Measurements from ENCODE around the gene SGMS1. TPM values are rescaled to one million over a fixed set of nuclear protein-coding genes. Genes with fewer than 3 reads are reported as not detected.

SGMS1 gene
- total and polyA plus RNA-seq, 2 donors from 2014 or later: 13.6 to 100 TPM

DNA sequence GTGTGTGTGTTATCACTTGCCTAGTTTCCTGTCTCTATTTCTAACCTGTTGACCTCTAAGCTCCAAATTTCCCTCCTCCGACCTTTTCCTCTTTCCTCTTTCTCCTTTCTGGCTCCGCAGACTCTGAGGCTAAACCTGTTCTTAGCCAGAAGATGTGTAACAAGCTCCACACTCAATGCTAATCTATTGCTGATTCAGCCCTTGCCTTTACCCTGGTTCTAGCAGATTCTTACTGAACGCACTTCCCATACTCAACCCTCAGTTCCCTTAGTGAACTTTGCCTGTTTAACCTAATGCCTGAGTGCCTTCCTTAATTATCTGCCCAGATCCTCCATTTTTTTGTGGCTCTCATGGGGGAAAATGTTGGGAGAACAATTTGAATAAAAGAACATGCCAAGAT is 30.0 kb upstream of the SGMS1 start:
- peak in 1 of 5 donors; percentile 6 for DNase-seq
- TF ChIP-seq, protein P1, sequence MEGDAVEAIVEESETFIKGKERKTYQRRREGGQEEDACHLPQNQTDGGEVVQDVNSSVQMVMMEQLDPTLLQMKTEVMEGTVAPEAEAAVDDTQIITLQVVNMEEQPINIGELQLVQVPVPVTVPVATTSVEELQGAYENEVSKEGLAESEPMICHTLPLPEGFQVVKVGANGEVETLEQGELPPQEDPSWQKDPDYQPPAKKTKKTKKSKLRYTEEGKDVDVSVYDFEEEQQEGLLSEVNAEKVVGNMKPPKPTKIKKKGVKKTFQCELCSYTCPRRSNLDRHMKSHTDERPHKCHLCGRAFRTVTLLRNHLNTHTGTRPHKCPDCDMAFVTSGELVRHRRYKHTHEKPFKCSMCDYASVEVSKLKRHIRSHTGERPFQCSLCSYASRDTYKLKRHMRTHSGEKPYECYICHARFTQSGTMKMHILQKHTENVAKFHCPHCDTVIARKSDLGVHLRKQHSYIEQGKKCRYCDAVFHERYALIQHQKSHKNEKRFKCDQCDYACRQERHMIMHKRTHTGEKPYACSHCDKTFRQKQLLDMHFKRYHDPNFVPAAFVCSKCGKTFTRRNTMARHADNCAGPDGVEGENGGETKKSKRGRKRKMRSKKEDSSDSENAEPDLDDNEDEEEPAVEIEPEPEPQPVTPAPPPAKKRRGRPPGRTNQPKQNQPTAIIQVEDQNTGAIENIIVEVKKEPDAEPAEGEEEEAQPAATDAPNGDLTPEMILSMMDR (IDR thresholded peaks at IDR 0.05; ENCODE audit: borderline replicate concordance, extremely low read depth, insufficient read depth): no peak
- intact Hi-C loops (cut with DNase I): no loop called here
- Histone ChIP-seq H3K9ac (ENCODE audit: low read length in 3 of 3) (no peak overlapping the region), H3K27me3 (ENCODE audit: control insufficient read depth, insufficient read depth, low read length) (no peaks in the 10 kb centered on the region), H3K4me1 (ENCODE audit: control insufficient read depth in 2 of 3, insufficient read depth in 2 of 3, low read depth in 1 of 3, low read length in 3 of 3) (no peaks in the 10 kb centered on the region), H3K9me3 (ENCODE audit: control insufficient read depth in 2 of 3, insufficient read depth in 1 of 3, low read length in 3 of 3) (no peaks in the 10 kb centered on the region), H3K4me3 (ENCODE audit: low read length in 3 of 3) (no peak overlapping the region), H3K27ac (ENCODE audit: low read depth in 2 of 2, low read length in 2 of 2) (no peak overlapping the region), H3K36me3 (ENCODE audit: control insufficient read depth in 2 of 3, insufficient read depth in 3 of 3, low read length in 3 of 3) (no peaks in the 10 kb centered on the region)
- FAIRE-seq: no peak

DNA sequence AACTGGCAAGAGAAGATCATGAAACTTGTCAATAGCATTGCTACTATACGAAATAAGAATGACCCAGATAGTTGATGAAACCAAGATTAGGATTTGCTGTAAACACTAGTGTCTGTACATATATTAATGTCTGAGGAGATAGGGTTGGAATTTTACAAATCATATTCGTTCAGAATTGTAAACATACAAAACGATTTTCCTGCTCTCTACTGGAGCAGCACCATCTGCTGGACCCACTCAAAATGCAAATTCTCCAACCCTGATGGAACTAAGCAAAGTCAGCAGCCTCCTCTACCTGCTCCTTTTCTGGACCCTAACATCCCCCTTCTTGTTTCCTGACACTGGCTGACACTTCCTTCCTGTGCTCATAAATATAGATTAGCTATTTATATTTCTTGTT is 29.4 kb upstream of the SGMS1 start:
- no peaks in the 10 kb centered on the region for H3K4me1 ChIP-seq (ENCODE audit: control insufficient read depth in 2 of 3, insufficient read depth in 2 of 3, low read depth in 1 of 3, low read length in 3 of 3)
- no peaks in the 10 kb centered on the region for H3K27me3 ChIP-seq (ENCODE audit: control insufficient read depth, insufficient read depth, low read length)
- DNase-seq: peak in 2 of 5 donors; percentile 18 to 44
- H3K27ac ChIP-seq (ENCODE audit: low read depth in 2 of 2, low read length in 2 of 2): no peak overlapping the region
- H3K36me3 ChIP-seq (ENCODE audit: control insufficient read depth in 2 of 3, insufficient read depth in 3 of 3, low read length in 3 of 3): no peaks in the 10 kb centered on the region
- TF ChIP-seq, protein P1 (IDR thresholded peaks at IDR 0.05; ENCODE audit: borderline replicate concordance, extremely low read depth, insufficient read depth): peak; percentile 50
- H3K9me3 ChIP-seq (ENCODE audit: control insufficient read depth in 2 of 3, insufficient read depth in 1 of 3, low read length in 3 of 3): no peaks in the 10 kb centered on the region
- no peak overlapping the region for H3K9ac ChIP-seq (ENCODE audit: low read length in 3 of 3)
- no peak for FAIRE-seq
- intact Hi-C loops (cut with DNase I): no loop called here
- H3K4me3 ChIP-seq (ENCODE audit: low read length in 3 of 3): no peak overlapping the region

DNA sequence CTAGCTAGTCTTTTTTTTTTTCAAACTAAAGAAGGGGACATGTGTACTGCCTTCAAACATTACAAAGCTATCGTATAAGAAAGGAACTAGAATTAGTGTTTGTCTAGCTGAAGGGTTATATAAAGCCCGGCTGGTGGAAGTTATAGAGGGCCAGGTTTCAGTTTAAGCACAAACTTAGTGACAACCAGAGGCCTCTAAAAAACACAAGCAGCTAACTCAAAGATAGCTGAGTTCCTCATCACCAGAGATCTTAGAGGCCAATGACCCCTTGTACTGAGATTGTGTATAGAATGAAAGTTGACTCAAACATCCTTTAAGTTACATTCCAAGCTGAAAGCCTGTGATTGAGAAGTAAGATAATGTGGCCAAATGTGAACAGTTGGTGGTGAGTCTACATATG is 28.1 kb upstream of the SGMS1 start:
- Histone ChIP-seq H3K27ac (ENCODE audit: low read depth in 2 of 2, low read length in 2 of 2) (no peak overlapping the region), H3K36me3 (ENCODE audit: control insufficient read depth in 2 of 3, insufficient read depth in 3 of 3, low read length in 3 of 3) (no peaks in the 10 kb centered on the region), H3K4me3 (ENCODE audit: low read length in 3 of 3) (no peak overlapping the region), H3K27me3 (ENCODE audit: control insufficient read depth, insufficient read depth, low read length) (no peaks in the 10 kb centered on the region), H3K4me1 (ENCODE audit: control insufficient read depth in 2 of 3, insufficient read depth in 2 of 3, low read depth in 1 of 3, low read length in 3 of 3) (no peaks in the 10 kb centered on the region), H3K9ac (ENCODE audit: low read length in 3 of 3) (no peak overlapping the region), H3K9me3 (ENCODE audit: control insufficient read depth in 2 of 3, insufficient read depth in 1 of 3, low read length in 3 of 3) (no peaks in the 10 kb centered on the region)
- no peak for FAIRE-seq
- intact Hi-C loops (cut with DNase I): no loop called here
- DNase-seq: no peak
- TF ChIP-seq, protein P1 (IDR thresholded peaks at IDR 0.05; ENCODE audit: borderline replicate concordance, extremely low read depth, insufficient read depth): no peak

DNA sequence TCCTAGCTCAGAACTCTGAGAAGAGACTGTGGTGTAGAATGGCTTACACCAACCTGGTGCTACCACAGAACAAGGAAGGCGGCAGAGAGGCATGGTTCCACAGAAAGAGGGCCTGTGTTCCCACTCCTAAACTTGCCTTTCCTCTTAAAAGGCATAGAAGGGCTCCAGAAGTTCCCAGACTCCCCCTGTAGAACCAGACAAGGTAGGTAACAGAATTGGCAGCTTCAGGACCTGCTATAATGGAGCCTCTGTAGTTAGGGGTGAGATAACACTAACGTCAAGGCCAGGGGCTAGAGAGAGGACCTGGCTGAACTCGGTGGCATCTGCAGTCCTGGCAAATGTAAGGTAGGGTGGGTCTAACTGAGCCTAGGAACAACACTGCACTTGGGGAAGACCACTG is 26.7 kb upstream of the SGMS1 start:
- no peaks in the 10 kb centered on the region for H3K27me3 ChIP-seq (ENCODE audit: control insufficient read depth, insufficient read depth, low read length)
- no peak overlapping the region for H3K27ac ChIP-seq (ENCODE audit: low read depth in 2 of 2, low read length in 2 of 2)
- H3K36me3 ChIP-seq (ENCODE audit: control insufficient read depth in 2 of 3, insufficient read depth in 3 of 3, low read length in 3 of 3): no peaks in the 10 kb centered on the region
- DNase-seq (no peak), FAIRE-seq (no peak)
- intact Hi-C loops (cut with DNase I): no loop called here
- no peaks in the 10 kb centered on the region for H3K9me3 ChIP-seq (ENCODE audit: control insufficient read depth in 2 of 3, insufficient read depth in 1 of 3, low read length in 3 of 3)
- no peak overlapping the region for H3K9ac ChIP-seq (ENCODE audit: low read length in 3 of 3)
- TF ChIP-seq, protein P1 (IDR thresholded peaks at IDR 0.05; ENCODE audit: borderline replicate concordance, extremely low read depth, insufficient read depth): no peak
- no peak overlapping the region for H3K4me3 ChIP-seq (ENCODE audit: low read length in 3 of 3)
- no peaks in the 10 kb centered on the region for H3K4me1 ChIP-seq (ENCODE audit: control insufficient read depth in 2 of 3, insufficient read depth in 2 of 3, low read depth in 1 of 3, low read length in 3 of 3)
